K562 (cell line): ENCODE measurements around the gene CCNQ. TPM values are rescaled to one million over a fixed set of nuclear protein-coding genes. Genes with fewer than 3 reads are reported as not detected.

ENCODE experiments used
- ATAC-seq: fragments of 200-7000 bp; cut with Tn5 transposase; 3 replicates; pipeline ENCODE4 v1.9.1; 2020; ENCODE audit warnings: moderate library complexity
- BruUV-seq: library from RNA; stranded (reverse); fragments of 400-500 nt; replicated peaks from 2 replicates; lab custom pipeline; 2021; lab: Mats Ljungman, UMichigan
- CTCF ChIA-PET: fragments of 300-600 bp; formaldehyde crosslinking; extraction: SDS; loops from one replicate; lab custom pipeline; 2021; ENCODE audit warnings: low intra/inter-chr PET ratio; lab: Yijun Ruan, JAX
- POLR2A ChIA-PET: fragments of 300-600, 350-650 bp; sonication (Branson Sonifier 250); formaldehyde crosslinking; extraction: SDS; loops from one replicate; lab custom pipeline; 2021; ENCODE audit warnings: antibody characterized with exemption, inconsistent platforms; lab: Yijun Ruan, JAX
- DNase-seq, 4 experiments: peaks; one replicate each; pipeline versions ENCODE4 v3.0.0 to v3.0.0-alpha.2; 2011 to 2018; ENCODE audit warnings: low spot score in 3 of 4, mixed read lengths in 3 of 4; ENCODE audit errors: extremely low read depth in 1 of 4
- FAIRE-seq: peaks from 2 replicates; lab custom pipeline; 2011; peaks lifted over from hg19 to GRCh38; lab: Jason Lieb, UNC
- H2AFZ ChIP-seq: 2 replicates; pipeline ENCODE4 v1.6.0; 2011; ENCODE audit warnings: low read depth, low read length, control low read depth, inconsistent platforms
- H3K27ac ChIP-seq: fragments of 200-600 bp; 3 replicates; pipeline ENCODE4 v1.8.0; 2011; ENCODE audit warnings: low read depth, mild to moderate bottlenecking, control low read depth, inconsistent platforms, low read length, moderate library complexity, mixed read lengths; ENCODE audit errors: extremely low read depth
- H3K27me3 ChIP-seq, 2 experiments: fragments of 300-600 bp in 1 of 2; 2 replicates in 1 of 2; 3 replicates in 1 of 2; pipeline versions ENCODE4 v1.6.0 to v1.8.0; 2011; ENCODE audit warnings: inconsistent platforms in 2 of 2, low read length in 2 of 2, mild to moderate bottlenecking in 1 of 2, mixed read lengths in 1 of 2, moderate library complexity in 1 of 2; ENCODE audit not compliant: control insufficient read depth in 2 of 2, insufficient read depth in 2 of 2
- H3K36me3 ChIP-seq: fragments of 300-600 bp; 3 replicates; pipeline ENCODE4 v1.8.0; 2011; ENCODE audit warnings: mild to moderate bottlenecking, low read length, inconsistent platforms; ENCODE audit not compliant: control insufficient read depth, insufficient read depth
- H3K4me1 ChIP-seq, 2 experiments: fragments of 200-600 bp in 1 of 2; replicated peaks in 1 of 2; 2 replicates in 1 of 2; 3 replicates in 1 of 2; pipeline versions ENCODE4 v1.5.1 to v1.8.0; 2011; ENCODE audit warnings: inconsistent platforms in 2 of 2, low read length in 2 of 2, mild to moderate bottlenecking in 1 of 2, mixed read lengths in 1 of 2, moderate library complexity in 1 of 2; ENCODE audit not compliant: control insufficient read depth in 2 of 2, insufficient read depth in 2 of 2
- H3K4me2 ChIP-seq: 2 replicates; pipeline ENCODE4 v1.6.1; 2011; ENCODE audit warnings: low read length, control low read depth, inconsistent platforms, mixed read lengths; ENCODE audit not compliant: insufficient read depth
- H3K4me3 ChIP-seq: fragments of 200-600 bp; sonication (generic), shearing (Covaris generic); 2 replicates; pipeline ENCODE4 v1.5.1; 2016; ENCODE audit warnings: control low read depth, inconsistent platforms
- H3K79me2 ChIP-seq: fragments of 200-600 bp; 3 replicates; pipeline ENCODE4 v1.8.0; 2011; ENCODE audit warnings: low read length, inconsistent platforms; ENCODE audit not compliant: control insufficient read depth, insufficient read depth
- H3K9ac ChIP-seq, 2 experiments: 2 replicates each; pipeline versions ENCODE4 v1.6.0 to v1.6.1; 2011; ENCODE audit warnings: low read depth in 2 of 2, low read length in 2 of 2, control low read depth in 1 of 2, inconsistent platforms in 1 of 2, mild to moderate bottlenecking in 1 of 2, mixed read lengths in 1 of 2; ENCODE audit not compliant: insufficient read depth in 1 of 2
- H3K9me1 ChIP-seq: one replicate; pipeline ENCODE4 v1.6.0; 2011; ENCODE audit warnings: inconsistent platforms, mild to moderate bottlenecking, low read length, moderate library complexity; ENCODE audit not compliant: control insufficient read depth, insufficient read depth
- H3K9me3 ChIP-seq: replicated peaks from 2 replicates; pipeline ENCODE4 v1.5.1; 2011; ENCODE audit warnings: low read depth, low read length, inconsistent platforms; ENCODE audit not compliant: control insufficient read depth, insufficient read depth
- H4K20me1 ChIP-seq: replicated peaks from 2 replicates; pipeline ENCODE4 v1.6.1; 2011; ENCODE audit warnings: low read length, inconsistent platforms, mixed read lengths; ENCODE audit not compliant: control insufficient read depth, insufficient read depth
- CHAMP1 ChIP-seq: fragments of 450-650 bp; IDR thresholded peaks from 2 replicates; pipeline ENCODE4 v1.6.1; 2016; ENCODE audit warnings: mild to moderate bottlenecking
- KLF13 ChIP-seq: fragments of 450-650 bp; IDR thresholded peaks from 2 replicates; pipeline ENCODE4 v1.6.1; 2016; ENCODE audit warnings: missing genetic modification characterization, low read depth, mild to moderate bottlenecking, missing compliant biosample characterization, moderate library complexity, borderline replicate concordance
- LEF1 ChIP-seq: fragments of 450-650 bp; IDR thresholded peaks from 2 replicates; pipeline ENCODE4 v1.6.1; 2016; ENCODE audit warnings: mild to moderate bottlenecking
- NR4A1 ChIP-seq, 2 experiments: fragments of 250-450 bp in 1 of 2; fragments of 450-650 bp in 1 of 2; sonication (Bioruptor Pico) in 1 of 2; IDR thresholded peaks; 2 replicates each; pipeline versions ENCODE4 v1.4.0 to v1.6.1; 2016 to 2020; ENCODE audit warnings: mild to moderate bottlenecking in 2 of 2, missing compliant biosample characterization in 1 of 2, missing genetic modification characterization in 1 of 2, moderate library complexity in 1 of 2
- SIX5 ChIP-seq, 2 experiments: IDR thresholded peaks; 2 replicates each; pipeline ENCODE4 v1.6.1; 2011; ENCODE audit warnings: low read length in 2 of 2, borderline replicate concordance in 1 of 2, low read depth in 1 of 2, mild to moderate bottlenecking in 1 of 2, moderate library complexity in 1 of 2; ENCODE audit not compliant: insufficient read depth in 1 of 2
- SREBF2 ChIP-seq: sonication (generic); formaldehyde crosslinking; IDR thresholded peaks from 2 replicates; pipeline ENCODE4 v1.4.0; 2020; ENCODE audit warnings: mild to moderate bottlenecking, missing genetic modification reagents
- VEZF1 ChIP-seq: fragments of 200-800 bp; sonication (Bioruptor generic); IDR thresholded peaks from 2 replicates; pipeline ENCODE4 v1.6.1; 2017; ENCODE audit warnings: missing genetic modification characterization, missing compliant biosample characterization
- ZC3H8 ChIP-seq: fragments of 450-650 bp; IDR thresholded peaks from 2 replicates; pipeline ENCODE4 v1.6.1; 2017
- WGBS: fragments of 100-300 bp; shearing (Covaris generic); methylation state at CpG from one replicate; pipeline ENCODE4 v1.1.6; 2016; ENCODE audit warnings: low coverage, mixed read lengths; ENCODE audit not compliant: insufficient coverage; ENCODE audit errors: missing lambda C conversion rate; 5-methylcytosine and 5-hydroxymethylcytosine counted together
- in situ Hi-C: fragments of 300-500 bp; cut with MboI; formaldehyde crosslinking; loops from 4 replicates; pipeline ENCODE4 v1.15.0; 2018; ENCODE audit warnings: inconsistent platforms, mixed read lengths
- intact Hi-C: fragments of 100-400 bp; cut with micrococcal nuclease; formaldehyde crosslinking; loops from 2 replicates; pipeline ENCODE4 v1.14.2; 2022
- polyA plus RNA-seq, 8 experiments: library from polyadenylated mRNA; depleted of rRNA in 4 of 8; stranded (reverse) in 5 of 8; unstranded in 3 of 8; fragments of >200 nt; fragmentation: Nextera tagmentation in 2 of 8; fragmentation: Illumina TruSeq in 1 of 8; extraction: Ambion mirVana in 2 of 8; extraction: Trizol in 1 of 8; gene quantifications; 2 replicates each; pipeline versions ENCODE4 v1.2.1 to v1.2.3, GENCODE V29; 2011 to 2014; ENCODE audit warnings: inconsistent platforms in 1 of 8, missing spikeins in 1 of 8
- total RNA-seq, 7 experiments: library from RNA; depleted of rRNA in 6 of 7; stranded (reverse); fragments of >200 nt in 6 of 7; fragmentation: Illumina TruSeq in 2 of 7; extraction: Trizol in 2 of 7; gene quantifications; 2 replicates each; pipeline versions ENCODE4 v1.2.1 to v1.2.3, GENCODE V29; 2011 to 2021; ENCODE audit warnings: low replicate concordance in 1 of 7

Gene CCNQ
- total and polyA plus RNA-seq, 9 of the 15 experiments (the other 6 are each of a cell fraction or from before 2014, with no cell fraction given) = 0.92 to 53.8 (median 25.3) TPM

GRCh38 chrX:153608376-153608775, 9.4 kb upstream of the CCNQ start:
- H3K27ac ChIP-seq = no peak overlapping the region
- BruUV-seq = no TSS peak
- DNase-seq = no peak
- H3K9me3 ChIP-seq = no peaks in the 10 kb centered on the region
- H3K9me1 ChIP-seq = no peaks in the 10 kb centered on the region
- no peaks in the 10 kb centered on the region for H4K20me1 ChIP-seq
- no peak overlapping the region for H3K4me3 ChIP-seq
- H3K4me2 ChIP-seq = no peak overlapping the region
- TF ChIP-seq VEZF1 (CRISPR knock-in tag) (no peak), NR4A1 (CRISPR knock-in tag; IDR thresholded peaks at IDR 0.05) (no peak), NR4A1 (tag; IDR thresholded peaks at IDR 0.05) (no peak), CHAMP1 (no peak), ZC3H8 (no peak), SREBF2 (no peak), KLF13 (no peak), LEF1 (no peak), SIX5 (IDR thresholded peaks at IDR 0.05; ENCODE audit: borderline replicate concordance in 1 of 2, insufficient read depth in 1 of 2, low read depth in 1 of 2, low read length in 2 of 2) (no peak)
- H3K9ac ChIP-seq = no peak overlapping the region
- peaks cover 0 to 21% of the 10 kb centered on the region in 2 experiments; a peak in 2 of 5 replicates for H3K4me1 ChIP-seq
- 0% methylated on average over 2 of the region's 2 CpGs for WGBS
- intact Hi-C loops = loop anchor here (5.0 kb wide), 1 partner anchor 56 kb away; no protein-coding TSS in a partner anchor
- H3K36me3 ChIP-seq = no peaks in the 10 kb centered on the region
- H3K27me3 ChIP-seq = peaks cover 21 to 36% of the 10 kb centered on the region in 2 experiments
- FAIRE-seq = no peak
- no peak for ATAC-seq
- POLR2A ChIA-PET = interaction anchor here (2.3 kb wide), 1 partner anchor 9 kb away, joined by 12 read pairs; the partner anchor contains the start of gene CCNQ
- no peak overlapping the region for H2AFZ ChIP-seq
- in situ Hi-C loops = no loop called here
- CTCF ChIA-PET = no interaction called here
- no peaks in the 10 kb centered on the region for H3K79me2 ChIP-seq
